SJSA1 (cell line): ENCODE data around the gene TRABD. TPM values are rescaled to one million over a fixed set of nuclear protein-coding genes. Genes with fewer than 3 reads are reported as not detected.

Source experiments
- DNase-seq, 2 experiments: peaks; one replicate each; pipeline ENCODE4 v3.0.0-alpha.2; 2015 to 2020; ENCODE audit warnings: low spot score in 2 of 2, low read depth in 1 of 2
- H3K27ac ChIP-seq: fragments of 250-450 bp; sonication (Bioruptor Pico); 2 replicates; pipeline ENCODE4 v1.5.1; 2020; ENCODE audit warnings: mild to moderate bottlenecking, moderate library complexity
- H3K27me3 ChIP-seq: fragments of 250-450 bp; sonication (Bioruptor Pico); replicated peaks from 2 replicates; pipeline ENCODE4 v1.5.1; 2020; ENCODE audit warnings: mild to moderate bottlenecking, moderate library complexity
- H3K36me3 ChIP-seq: fragments of 250-450 bp; sonication (Bioruptor Pico); 2 replicates; pipeline ENCODE4 v1.5.1; 2020; ENCODE audit warnings: mild to moderate bottlenecking
- H3K4me1 ChIP-seq: fragments of 250-450 bp; sonication (Bioruptor Pico); replicated peaks from 2 replicates; pipeline ENCODE4 v1.6.1; 2021; ENCODE audit warnings: mild to moderate bottlenecking
- H3K4me3 ChIP-seq: fragments of 250-450 bp; sonication (Bioruptor Pico); 2 replicates; pipeline ENCODE4 v1.5.1; 2020; ENCODE audit warnings: mild to moderate bottlenecking
- H3K9me3 ChIP-seq: fragments of 250-450 bp; sonication (Bioruptor Pico); replicated peaks from 2 replicates; pipeline ENCODE4 v1.5.1; 2020; ENCODE audit warnings: mild to moderate bottlenecking
- total RNA-seq: library from RNA; depleted of rRNA; stranded (reverse); fragments of >200 nt; shearing (Covaris generic); gene quantifications from 2 replicates; pipeline ENCODE4 v1.2.3, GENCODE V29; 2014

TRABD gene
- total RNA-seq, 1 experiment from 2014 or later = 29.1 TPM

DNA sequence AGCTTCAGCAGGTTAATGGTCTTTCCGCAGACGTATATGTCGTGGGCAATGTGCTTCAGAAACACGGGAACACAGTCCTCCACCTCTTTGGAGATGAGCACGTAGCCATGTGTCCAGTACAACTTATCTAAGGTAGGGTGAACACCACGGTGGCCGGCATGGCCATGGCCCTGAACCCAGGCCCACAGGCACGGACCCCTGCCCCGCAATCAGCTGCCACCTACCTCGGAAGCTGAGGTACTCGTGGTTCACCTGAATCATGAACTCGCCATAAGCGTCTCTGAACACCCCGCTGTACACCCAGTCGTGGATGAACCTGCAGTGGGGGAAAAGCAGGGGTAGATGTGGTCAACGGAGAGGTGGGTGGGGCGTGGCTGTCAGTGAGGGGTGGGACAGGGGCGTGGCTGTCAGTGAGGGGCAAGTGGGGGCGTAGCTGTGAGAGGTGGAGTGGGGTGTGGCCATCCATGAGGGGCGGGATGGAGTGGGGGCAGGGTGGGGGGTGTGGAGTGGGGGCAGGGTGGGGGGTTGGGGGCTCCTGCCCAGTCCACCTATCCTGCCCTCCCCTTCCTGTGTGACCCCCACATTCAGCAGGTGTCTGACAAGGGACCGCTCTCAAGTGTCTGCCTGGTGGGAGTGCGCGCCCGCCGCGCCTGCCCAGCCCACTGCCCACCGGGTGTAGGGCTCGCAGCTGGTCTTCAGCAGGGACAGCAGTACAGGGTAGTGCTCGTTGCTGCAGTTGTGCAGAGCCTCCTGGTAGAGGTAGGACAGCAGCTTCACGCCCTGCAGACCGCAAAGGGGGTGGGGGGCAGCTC is 40.6 kb downstream of the TRABD start:
- Histone ChIP-seq H3K36me3 (peaks cover 62% of the 10 kb centered on the region), H3K27me3 (no peaks in the 10 kb centered on the region), H3K9me3 (no peaks in the 10 kb centered on the region), H3K4me3 (no peak overlapping the region), H3K4me1 (no peaks in the 10 kb centered on the region), H3K27ac (no peak overlapping the region)
- DNase-seq = no peak

DNA sequence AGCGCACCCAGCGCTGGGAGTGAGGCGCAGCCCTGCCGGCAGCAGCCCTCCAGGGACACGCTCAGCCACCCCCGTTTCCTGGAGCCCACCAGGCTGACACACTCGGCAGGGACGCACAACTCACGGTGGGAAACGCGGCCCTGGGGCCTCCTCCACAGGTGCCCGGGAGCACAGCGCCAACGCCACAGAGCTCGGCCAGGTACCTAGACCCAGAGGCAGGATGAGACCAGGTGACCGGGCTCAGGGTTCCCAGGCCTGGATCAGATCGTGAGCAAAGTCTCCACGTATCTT is 41.1 kb downstream of the TRABD start:
- Histone ChIP-seq H3K4me1 (no peaks in the 10 kb centered on the region), H3K27ac (no peak overlapping the region), H3K27me3 (no peaks in the 10 kb centered on the region), H3K4me3 (no peak overlapping the region), H3K36me3 (peaks cover 56% of the 10 kb centered on the region), H3K9me3 (no peaks in the 10 kb centered on the region)
- no peak for DNase-seq

DNA sequence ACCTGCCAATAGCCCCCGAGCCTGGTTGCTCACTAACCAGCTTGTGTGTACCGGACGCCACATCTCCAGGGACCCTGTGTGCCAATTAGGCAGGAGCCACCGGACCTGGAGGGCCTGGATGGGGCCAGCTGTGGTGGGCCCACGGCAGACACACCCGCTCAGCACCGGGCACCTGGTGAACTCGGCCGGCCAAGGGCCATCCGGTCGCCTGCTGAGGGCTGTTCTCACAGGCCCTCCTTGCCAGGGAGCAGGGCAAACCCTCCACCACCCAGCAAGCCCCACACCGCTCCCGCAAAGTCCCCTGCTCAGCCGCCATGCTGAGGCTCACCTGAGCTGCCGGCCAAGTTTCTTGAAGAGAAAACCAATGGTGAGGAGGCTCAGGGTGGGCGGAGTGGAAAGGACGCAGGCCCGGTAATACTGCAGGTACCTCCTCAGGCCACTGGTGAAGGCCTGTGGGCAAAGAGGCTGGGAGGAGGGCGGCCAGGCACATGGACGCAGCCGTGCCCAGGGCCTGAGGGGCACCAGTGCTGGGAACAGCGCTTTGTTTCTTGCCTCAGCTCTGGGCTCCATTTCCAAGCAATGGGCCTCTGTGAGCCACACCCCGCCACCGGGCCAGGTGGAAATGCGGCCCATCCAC is 42.0 kb downstream of the TRABD start:
- H3K4me3 ChIP-seq = no peak overlapping the region
- no peaks in the 10 kb centered on the region for H3K27me3 ChIP-seq
- no peak overlapping the region for H3K27ac ChIP-seq
- H3K36me3 ChIP-seq = peaks cover 49% of the 10 kb centered on the region
- H3K9me3 ChIP-seq = no peaks in the 10 kb centered on the region
- DNase-seq = no peak
- H3K4me1 ChIP-seq = no peaks in the 10 kb centered on the region

DNA sequence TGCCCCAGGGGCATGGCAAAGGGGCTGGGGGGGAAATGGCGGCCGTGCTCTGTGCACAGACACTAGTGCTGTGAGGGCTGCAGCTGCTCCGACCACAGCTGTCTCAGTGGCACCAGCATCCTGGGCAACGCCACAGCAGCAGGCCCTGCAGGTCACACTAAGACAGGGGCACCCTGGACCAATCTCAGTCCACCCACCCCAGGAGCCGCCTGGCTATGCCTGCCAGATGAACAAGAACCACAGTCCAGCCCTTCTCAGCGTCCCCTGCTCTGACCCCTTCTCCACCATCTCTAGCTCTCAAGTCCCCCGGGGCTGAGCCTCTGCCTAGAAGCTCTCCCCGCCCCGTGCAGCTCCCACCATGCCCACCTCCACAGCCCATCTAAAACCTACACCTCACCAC is 42.7 kb downstream of the TRABD start:
- no peaks in the 10 kb centered on the region for H3K4me1 ChIP-seq
- peaks cover 48% of the 10 kb centered on the region for H3K36me3 ChIP-seq
- no peak overlapping the region for H3K27ac ChIP-seq
- no peak overlapping the region for H3K4me3 ChIP-seq
- DNase-seq = no peak
- H3K27me3 ChIP-seq = no peaks in the 10 kb centered on the region
- H3K9me3 ChIP-seq = no peaks in the 10 kb centered on the region

DNA sequence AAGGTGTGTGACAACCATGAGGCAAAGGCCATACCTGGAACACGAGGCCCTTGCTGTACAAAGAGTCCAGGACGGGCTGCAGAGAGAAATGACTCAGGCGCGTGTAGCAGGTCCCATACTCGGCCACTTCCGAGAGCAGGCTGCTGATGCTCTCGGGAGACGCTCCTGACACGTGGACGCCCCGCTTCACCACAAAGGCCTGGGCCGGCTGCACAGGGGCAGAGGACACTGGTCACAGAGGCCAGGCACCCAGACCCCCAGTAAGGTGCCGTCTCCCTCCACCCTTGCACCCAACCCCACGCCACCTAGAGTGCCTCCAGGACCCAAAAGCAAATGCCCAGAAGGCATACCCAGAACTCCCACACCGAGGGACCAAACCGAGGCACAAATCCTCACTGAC is 43.7 kb downstream of the TRABD start:
- no peak for DNase-seq
- H3K27ac ChIP-seq = no peak overlapping the region
- H3K9me3 ChIP-seq = no peaks in the 10 kb centered on the region
- no peaks in the 10 kb centered on the region for H3K27me3 ChIP-seq
- H3K4me3 ChIP-seq = no peak overlapping the region
- H3K36me3 ChIP-seq = peaks cover 42% of the 10 kb centered on the region
- no peaks in the 10 kb centered on the region for H3K4me1 ChIP-seq

DNA sequence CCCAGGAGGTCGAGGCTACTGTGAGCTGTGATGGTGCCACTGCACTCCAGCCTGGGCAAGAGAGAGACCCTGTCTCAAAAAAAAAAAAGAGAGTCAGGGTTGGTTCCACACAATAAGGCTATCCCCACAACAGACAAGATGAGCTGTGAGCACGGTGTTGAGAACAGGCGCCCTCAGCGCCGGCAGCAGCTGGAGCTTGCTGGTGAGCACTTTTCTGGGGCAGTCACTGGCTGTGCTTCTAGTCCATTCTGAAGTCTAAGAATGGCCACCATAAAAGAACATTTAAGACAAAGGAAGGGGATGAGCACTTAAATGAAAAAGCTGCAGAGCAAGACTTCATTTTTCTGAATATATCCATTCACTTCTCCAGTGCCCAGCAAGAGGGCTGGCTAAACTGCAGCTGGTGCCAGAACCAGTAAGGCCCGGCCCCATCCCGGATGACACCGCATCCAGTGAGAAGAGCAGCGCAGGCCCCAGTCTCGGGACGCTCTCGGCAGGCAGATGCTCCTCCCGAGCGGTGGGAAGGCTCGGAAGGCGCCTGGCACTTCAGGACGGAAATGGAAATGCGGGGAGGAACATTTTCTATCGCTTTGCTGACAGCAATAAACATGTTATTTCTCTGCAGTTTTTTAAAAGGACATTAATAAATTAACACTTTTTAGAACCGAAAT is 46.9 kb downstream of the TRABD start:
- H3K27me3 ChIP-seq = no peaks in the 10 kb centered on the region
- DNase-seq = no peak

GRCh38 chr22:50233223-50233622 is 47.5 kb downstream of the TRABD start:
- Histone ChIP-seq H3K36me3 (peaks cover 40% of the 10 kb centered on the region), H3K9me3 (no peaks in the 10 kb centered on the region)

More for the DNA sequence above, 46.9 kb downstream of the TRABD start:
- Histone ChIP-seq H3K27ac (no peak overlapping the region), H3K4me3 (no peak overlapping the region), H3K9me3 (no peaks in the 10 kb centered on the region), H3K36me3 (peaks cover 38% of the 10 kb centered on the region), H3K4me1 (no peaks in the 10 kb centered on the region)

GRCh38 chr22:50236731-50237409 is 51.2 kb downstream of the TRABD start:
- no peak overlapping the region for H3K4me3 ChIP-seq
- DNase-seq = no peak
- no peaks in the 10 kb centered on the region for H3K9me3 ChIP-seq
- H3K27me3 ChIP-seq = no peaks in the 10 kb centered on the region
- H3K36me3 ChIP-seq = peaks cover 51% of the 10 kb centered on the region
- no peak overlapping the region for H3K27ac ChIP-seq
- no peaks in the 10 kb centered on the region for H3K4me1 ChIP-seq

More at GRCh38 chr22:50233223-50233622, 47.5 kb downstream of the TRABD start:
- no peaks in the 10 kb centered on the region for H3K27me3 ChIP-seq
- no peak overlapping the region for H3K4me3 ChIP-seq
- no peaks in the 10 kb centered on the region for H3K4me1 ChIP-seq
- H3K27ac ChIP-seq = no peak overlapping the region
- DNase-seq = no peak

DNA sequence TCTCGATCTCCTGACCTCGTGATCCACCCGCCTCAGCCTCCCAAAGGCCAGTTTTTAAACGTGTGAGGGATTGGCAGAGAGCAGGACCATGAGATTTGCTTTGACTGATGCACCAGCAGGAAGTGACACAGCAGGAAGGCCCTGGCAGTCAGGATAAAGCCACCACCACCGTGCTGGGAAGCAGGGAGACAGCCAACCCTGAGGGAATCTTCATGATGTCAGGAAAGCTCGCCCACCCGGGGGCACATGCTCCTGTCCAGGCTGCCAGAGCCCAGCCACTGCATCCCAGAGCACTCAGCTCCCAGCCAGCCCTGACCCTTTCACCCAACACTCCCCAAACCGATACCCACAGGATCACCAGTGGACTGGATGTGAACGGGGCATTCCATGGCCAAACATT is 53.0 kb downstream of the TRABD start:
- Histone ChIP-seq H3K9me3 (no peaks in the 10 kb centered on the region), H3K27ac (no peak overlapping the region), H3K4me3 (no peak overlapping the region), H3K4me1 (peaks cover 11% of the 10 kb centered on the region), H3K27me3 (no peaks in the 10 kb centered on the region), H3K36me3 (peaks cover 49% of the 10 kb centered on the region)
- no peak for DNase-seq

GRCh38 chr22:50242406-50242949 is 56.8 kb downstream of the TRABD start:
- DNase-seq = no peak
- Histone ChIP-seq H3K36me3 (peaks cover 59% of the 10 kb centered on the region), H3K27me3 (no peaks in the 10 kb centered on the region), H3K27ac (no peak overlapping the region), H3K4me1 (peaks cover 19% of the 10 kb centered on the region), H3K9me3 (no peaks in the 10 kb centered on the region), H3K4me3 (peak overlapping the region; percentile 18)

DNA sequence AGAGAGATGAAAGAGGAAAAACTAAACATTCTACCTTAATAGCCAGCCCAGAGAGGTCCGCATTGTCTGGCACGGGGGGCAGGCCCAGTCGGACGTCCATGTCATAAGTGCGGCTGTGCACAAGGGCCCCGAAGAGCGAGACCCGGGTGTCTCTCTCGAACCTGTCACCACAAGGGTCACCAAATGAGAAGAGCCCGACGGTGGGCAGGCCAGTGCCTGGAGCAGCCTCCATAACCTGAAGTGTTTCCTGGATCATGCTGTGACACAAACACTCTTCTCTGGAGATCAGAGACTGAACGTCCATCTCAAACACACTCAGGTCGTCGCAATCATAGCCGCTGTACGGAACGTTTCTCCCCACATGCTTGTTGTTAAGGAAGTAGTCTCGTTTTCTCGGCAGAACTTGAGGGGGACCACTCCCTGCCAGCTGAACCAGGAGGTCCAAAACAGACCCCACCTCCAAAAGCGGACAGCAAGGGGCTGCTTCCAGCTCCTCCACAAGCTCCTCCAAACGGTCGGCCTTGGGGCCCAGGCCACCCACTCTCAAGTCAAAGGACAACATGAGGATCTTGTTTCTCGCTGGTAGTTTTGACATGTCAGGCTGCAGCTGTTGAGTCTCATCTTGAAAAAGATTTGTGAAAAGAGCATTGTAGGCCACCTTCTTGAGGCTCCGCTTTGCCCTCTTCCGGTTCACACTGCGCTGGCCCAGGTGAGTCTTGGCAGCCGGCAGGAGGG is 58.1 kb downstream of the TRABD start:
- Histone ChIP-seq H3K9me3 (no peaks in the 10 kb centered on the region), H3K4me3 (peak overlapping the region; percentile 81), H3K36me3 (peaks cover 64% of the 10 kb centered on the region), H3K27me3 (no peaks in the 10 kb centered on the region), H3K4me1 (peaks cover 19% of the 10 kb centered on the region), H3K27ac (no peak overlapping the region; the same call in 1 of the 2 replicates)
- peak in 1 of 2 experiments; percentile 19 for DNase-seq

DNA sequence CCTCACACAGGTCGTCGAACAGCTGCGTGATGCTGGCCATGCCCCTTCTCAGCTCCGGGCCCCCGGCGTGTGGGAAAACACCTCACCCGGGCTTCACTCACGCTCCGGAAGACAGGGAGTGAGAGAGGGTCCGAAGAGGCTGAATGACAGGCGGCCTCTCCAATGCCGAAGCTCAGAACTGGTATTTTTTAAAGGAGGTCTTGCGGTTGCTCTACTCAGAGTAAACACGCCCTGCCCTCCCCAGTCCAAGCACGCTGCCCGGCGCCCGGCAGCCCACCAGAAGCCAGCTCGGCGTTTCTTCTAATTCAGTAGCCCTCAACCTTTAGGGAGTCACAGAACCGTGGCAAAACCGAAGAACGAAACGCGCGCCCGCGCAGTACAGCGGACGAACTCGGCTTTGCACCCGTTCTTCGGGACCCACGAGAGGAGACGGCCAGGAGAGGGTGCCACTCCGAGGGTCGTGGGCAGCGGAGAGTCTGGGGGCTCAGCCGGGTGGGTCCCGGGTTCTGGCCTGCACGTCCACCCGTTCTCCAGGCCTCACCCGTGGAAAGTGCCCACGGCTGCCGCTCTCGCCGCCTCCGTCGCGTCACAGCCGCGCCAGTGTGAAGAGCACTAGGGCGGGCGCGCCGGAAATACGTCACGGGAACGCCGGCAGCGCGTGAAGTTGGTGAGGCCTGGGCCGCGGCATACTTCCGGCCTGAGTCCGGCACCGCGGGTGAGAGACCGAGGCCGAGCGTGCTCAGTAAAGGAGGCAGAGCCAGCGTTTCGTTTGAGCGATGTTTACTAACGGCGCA is 58.9 kb downstream of the TRABD start, which contains the start of gene TUBGCP6:
TUBGCP6 (minus strand) TSS at position 604 of the 794 bp plus-strand sequence; CDS start at position 40, 564 bp downstream.
- H3K9me3 ChIP-seq = no peaks in the 10 kb centered on the region
- peak within 1 kb of the TSS; percentile 69 for H3K27ac ChIP-seq
- peak within 1 kb of the TSS; percentile 81 for H3K4me3 ChIP-seq
- DNase-seq = peak; percentile 87 to 92
- H3K36me3 ChIP-seq = peaks cover 61% of the 10 kb centered on the region
- no peaks in the 10 kb centered on the region for H3K27me3 ChIP-seq
- H3K4me1 ChIP-seq = peaks cover 21% of the 10 kb centered on the region
